HEK293 (cell line): Measurements from ENCODE around the gene KRTAP13-2.

ENCODE experiments used
- CTCF ChIA-PET: fragments of 350-600 bp; formaldehyde crosslinking; extraction: SDS; loops from one replicate; lab custom pipeline; 2021; ENCODE audit warnings: antibody characterized with exemption; lab: Yijun Ruan, JAX
- POLR2A ChIA-PET: fragments of 300-600 bp; formaldehyde crosslinking; extraction: SDS; loops from one replicate; lab custom pipeline; 2020; ENCODE audit warnings: antibody characterized with exemption, inconsistent platforms; lab: Yijun Ruan, JAX
- H3K27ac ChIP-seq: fragments of 200-500 bp; sonication (Bioruptor generic); 2 replicates; pipeline ENCODE4 v1.5.1; 2014; ENCODE audit warnings: low read depth, low read length, control low read depth, inconsistent platforms; ENCODE audit errors: extremely low read depth
- H3K36me3 ChIP-seq, 2 experiments: fragments of 200-500 bp in 1 of 2; sonication (Bioruptor generic) in 1 of 2; 1 replicate in 1 of 2; 2 replicates in 1 of 2; pipeline ENCODE4 v1.5.1; 2014 to 2017; ENCODE audit warnings: inconsistent platforms in 2 of 2, low read length in 2 of 2; ENCODE audit not compliant: control insufficient read depth in 2 of 2, insufficient read depth in 1 of 2
- H3K4me1 ChIP-seq: fragments of 200-500 bp; sonication (Bioruptor generic); 2 replicates; pipeline ENCODE4 v1.5.1; 2014; ENCODE audit warnings: mild to moderate bottlenecking, low read length, inconsistent platforms; ENCODE audit not compliant: control insufficient read depth, insufficient read depth
- H3K4me3 ChIP-seq: 2 replicates; pipeline ENCODE4 v1.5.1; 2011; ENCODE audit warnings: low read depth, mild to moderate bottlenecking, control low read depth, low read length, moderate library complexity
- H3K9me3 ChIP-seq: fragments of 200-500 bp; sonication (Bioruptor generic); 2 replicates; pipeline ENCODE4 v1.5.1; 2014; ENCODE audit warnings: low read depth, low read length, inconsistent platforms; ENCODE audit not compliant: control insufficient read depth, insufficient read depth
- ATF2 ChIP-seq: fragments of 450-650 bp; formaldehyde crosslinking; IDR thresholded peaks from 2 replicates; pipeline ENCODE4 v1.5.1; 2016; ENCODE audit warnings: missing biosample characterization, missing genetic modification characterization, low read depth
- IKZF3 ChIP-seq: fragments of 450-650 bp; IDR thresholded peaks from 2 replicates; pipeline ENCODE4 v1.5.0; 2018; ENCODE audit warnings: missing biosample characterization, mild to moderate bottlenecking, missing genetic modification characterization, moderate library complexity
- INSM2 ChIP-seq: fragments of 450-650 bp; formaldehyde crosslinking; IDR thresholded peaks from 2 replicates; pipeline ENCODE4 v1.5.1; 2016; ENCODE audit warnings: missing biosample characterization, missing genetic modification characterization
- KLF7 ChIP-seq: fragments of 450-650 bp; formaldehyde crosslinking; IDR thresholded peaks from 2 replicates; pipeline ENCODE4 v1.5.1; 2016; ENCODE audit warnings: missing biosample characterization, missing genetic modification characterization, borderline replicate concordance
- KLF8 ChIP-seq: fragments of 450-650 bp; formaldehyde crosslinking; IDR thresholded peaks from 2 replicates; pipeline ENCODE4 v1.5.1; 2016; ENCODE audit warnings: missing biosample characterization, missing genetic modification characterization
- PRDM1 ChIP-seq: fragments of 450-650 bp; formaldehyde crosslinking; IDR thresholded peaks from 2 replicates; pipeline ENCODE4; 2016; ENCODE audit warnings: missing biosample characterization, missing genetic modification characterization
- ZNF155 ChIP-seq: fragments of 450-650 bp; formaldehyde crosslinking; IDR thresholded peaks from 2 replicates; pipeline ENCODE4 v1.5.1; 2016; ENCODE audit warnings: missing biosample characterization, missing genetic modification characterization
- ZNF157 ChIP-seq: fragments of 450-650 bp; formaldehyde crosslinking; IDR thresholded peaks from 2 replicates; pipeline ENCODE4 v1.5.1; 2016; ENCODE audit warnings: missing biosample characterization, missing genetic modification characterization
- ZNF23 ChIP-seq: fragments of 450-650 bp; formaldehyde crosslinking; IDR thresholded peaks from 2 replicates; pipeline ENCODE4 v1.5.1; 2016; ENCODE audit warnings: missing biosample characterization, missing genetic modification characterization, borderline replicate concordance
- ZNF324 ChIP-seq: fragments of 450-650 bp; formaldehyde crosslinking; IDR thresholded peaks from 2 replicates; pipeline ENCODE4 v1.5.1; 2016; ENCODE audit warnings: missing biosample characterization, missing genetic modification characterization
- ZNF548 ChIP-seq: fragments of 450-650 bp; formaldehyde crosslinking; IDR thresholded peaks from 2 replicates; pipeline ENCODE4 v1.5.1; 2016; ENCODE audit warnings: missing biosample characterization, missing genetic modification characterization
- ZNF555 ChIP-seq: fragments of 450-650 bp; formaldehyde crosslinking; conservative IDR thresholded peaks from 2 replicates; pipeline ENCODE4 v1.5.1; 2017; ENCODE audit warnings: missing biosample characterization, mild to moderate bottlenecking, missing genetic modification characterization, inconsistent platforms
- ZNF747 ChIP-seq: fragments of 450-650 bp; formaldehyde crosslinking; IDR thresholded peaks from 2 replicates; pipeline ENCODE4 v1.5.1; 2016; ENCODE audit warnings: missing biosample characterization, missing genetic modification characterization
- ZNF76 ChIP-seq: fragments of 450-650 bp; formaldehyde crosslinking; IDR thresholded peaks from 2 replicates; pipeline ENCODE4; 2016; ENCODE audit warnings: low read depth, missing biosample characterization, missing genetic modification characterization, borderline replicate concordance
- ZNF791 ChIP-seq: fragments of 450-650 bp; formaldehyde crosslinking; IDR thresholded peaks from 2 replicates; pipeline ENCODE4 v1.5.1; 2016; ENCODE audit warnings: missing biosample characterization, missing genetic modification characterization
- TF ChIP-seq, protein P1 (sequence below): fragments of 450-650 bp; formaldehyde crosslinking; IDR thresholded peaks from 2 replicates; pipeline ENCODE4 v1.5.1; 2017; ENCODE audit warnings: missing biosample characterization, missing genetic modification characterization
- TF ChIP-seq, protein P2 (sequence below): fragments of 450-650 bp; IDR thresholded peaks from 2 replicates; pipeline ENCODE4 v1.5.1; 2018; ENCODE audit warnings: missing biosample characterization, missing genetic modification characterization
- TF ChIP-seq, protein P3 (sequence below): fragments of 450-650 bp; formaldehyde crosslinking; IDR thresholded peaks from 2 replicates; pipeline ENCODE4 v1.5.1; 2016; ENCODE audit warnings: missing biosample characterization, missing genetic modification characterization, borderline replicate concordance
- TF ChIP-seq, protein P4 (sequence below): fragments of 450-650 bp; formaldehyde crosslinking; IDR thresholded peaks from 2 replicates; pipeline ENCODE4; 2016; ENCODE audit warnings: missing biosample characterization, missing genetic modification characterization
- TF ChIP-seq, protein P5 (sequence below): fragments of 450-650 bp; formaldehyde crosslinking; optimal IDR thresholded peaks from 2 replicates; pipeline ENCODE3; 2016; ENCODE audit warnings: missing biosample characterization, mild to moderate bottlenecking, missing genetic modification characterization

Gene KRTAP13-2

GRCh38 chr21:30337772-30338171 lies 34.3 kb downstream of the KRTAP13-2 start:
- Histone ChIP-seq H3K27ac (no peak overlapping the region), H3K4me1 (no peaks in the 10 kb centered on the region), H3K9me3 (no peaks in the 10 kb centered on the region), H3K4me3 (no peak overlapping the region), H3K36me3 (no peaks in the 10 kb centered on the region)
- TF ChIP-seq KLF8 (tag by site-specific recombination) (no peak), ZNF324 (tag by site-specific recombination) (no peak), ZNF23 (tag by site-specific recombination) (no peak), ZNF747 (tag by site-specific recombination) (no peak), INSM2 (no peak), ZNF791 (tag by site-specific recombination) (no peak), ZNF76 (tag by site-specific recombination) (no peak), IKZF3 (tag by site-specific recombination) (no peak), ZNF157 (tag by site-specific recombination) (no peak)
- TF ChIP-seq, protein P1, sequence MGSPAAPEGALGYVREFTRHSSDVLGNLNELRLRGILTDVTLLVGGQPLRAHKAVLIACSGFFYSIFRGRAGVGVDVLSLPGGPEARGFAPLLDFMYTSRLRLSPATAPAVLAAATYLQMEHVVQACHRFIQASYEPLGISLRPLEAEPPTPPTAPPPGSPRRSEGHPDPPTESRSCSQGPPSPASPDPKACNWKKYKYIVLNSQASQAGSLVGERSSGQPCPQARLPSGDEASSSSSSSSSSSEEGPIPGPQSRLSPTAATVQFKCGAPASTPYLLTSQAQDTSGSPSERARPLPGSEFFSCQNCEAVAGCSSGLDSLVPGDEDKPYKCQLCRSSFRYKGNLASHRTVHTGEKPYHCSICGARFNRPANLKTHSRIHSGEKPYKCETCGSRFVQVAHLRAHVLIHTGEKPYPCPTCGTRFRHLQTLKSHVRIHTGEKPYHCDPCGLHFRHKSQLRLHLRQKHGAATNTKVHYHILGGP (tag by site-specific recombination), result no peak
- TF ChIP-seq, protein P2, sequence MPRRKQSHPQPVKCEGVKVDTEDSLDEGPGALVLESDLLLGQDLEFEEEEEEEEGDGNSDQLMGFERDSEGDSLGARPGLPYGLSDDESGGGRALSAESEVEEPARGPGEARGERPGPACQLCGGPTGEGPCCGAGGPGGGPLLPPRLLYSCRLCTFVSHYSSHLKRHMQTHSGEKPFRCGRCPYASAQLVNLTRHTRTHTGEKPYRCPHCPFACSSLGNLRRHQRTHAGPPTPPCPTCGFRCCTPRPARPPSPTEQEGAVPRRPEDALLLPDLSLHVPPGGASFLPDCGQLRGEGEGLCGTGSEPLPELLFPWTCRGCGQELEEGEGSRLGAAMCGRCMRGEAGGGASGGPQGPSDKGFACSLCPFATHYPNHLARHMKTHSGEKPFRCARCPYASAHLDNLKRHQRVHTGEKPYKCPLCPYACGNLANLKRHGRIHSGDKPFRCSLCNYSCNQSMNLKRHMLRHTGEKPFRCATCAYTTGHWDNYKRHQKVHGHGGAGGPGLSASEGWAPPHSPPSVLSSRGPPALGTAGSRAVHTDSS (tag by site-specific recombination), result no peak
- TF ChIP-seq, protein P3, sequence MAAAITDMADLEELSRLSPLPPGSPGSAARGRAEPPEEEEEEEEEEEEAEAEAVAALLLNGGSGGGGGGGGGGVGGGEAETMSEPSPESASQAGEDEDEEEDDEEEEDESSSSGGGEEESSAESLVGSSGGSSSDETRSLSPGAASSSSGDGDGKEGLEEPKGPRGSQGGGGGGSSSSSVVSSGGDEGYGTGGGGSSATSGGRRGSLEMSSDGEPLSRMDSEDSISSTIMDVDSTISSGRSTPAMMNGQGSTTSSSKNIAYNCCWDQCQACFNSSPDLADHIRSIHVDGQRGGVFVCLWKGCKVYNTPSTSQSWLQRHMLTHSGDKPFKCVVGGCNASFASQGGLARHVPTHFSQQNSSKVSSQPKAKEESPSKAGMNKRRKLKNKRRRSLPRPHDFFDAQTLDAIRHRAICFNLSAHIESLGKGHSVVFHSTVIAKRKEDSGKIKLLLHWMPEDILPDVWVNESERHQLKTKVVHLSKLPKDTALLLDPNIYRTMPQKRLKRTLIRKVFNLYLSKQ (tag by site-specific recombination), result no peak
- TF ChIP-seq, protein P4, sequence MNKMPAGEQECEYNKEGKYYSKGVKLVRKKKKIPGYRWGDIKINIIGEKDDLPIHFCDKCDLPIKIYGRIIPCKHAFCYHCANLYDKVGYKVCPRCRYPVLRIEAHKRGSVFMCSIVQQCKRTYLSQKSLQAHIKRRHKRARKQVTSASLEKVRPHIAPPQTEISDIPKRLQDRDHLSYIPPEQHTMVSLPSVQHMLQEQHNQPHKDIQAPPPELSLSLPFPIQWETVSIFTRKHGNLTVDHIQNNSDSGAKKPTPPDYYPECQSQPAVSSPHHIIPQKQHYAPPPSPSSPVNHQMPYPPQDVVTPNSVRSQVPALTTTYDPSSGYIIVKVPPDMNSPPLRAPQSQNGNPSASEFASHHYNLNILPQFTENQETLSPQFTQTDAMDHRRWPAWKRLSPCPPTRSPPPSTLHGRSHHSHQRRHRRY (tag by site-specific recombination), result no peak
- TF ChIP-seq, protein P5, sequence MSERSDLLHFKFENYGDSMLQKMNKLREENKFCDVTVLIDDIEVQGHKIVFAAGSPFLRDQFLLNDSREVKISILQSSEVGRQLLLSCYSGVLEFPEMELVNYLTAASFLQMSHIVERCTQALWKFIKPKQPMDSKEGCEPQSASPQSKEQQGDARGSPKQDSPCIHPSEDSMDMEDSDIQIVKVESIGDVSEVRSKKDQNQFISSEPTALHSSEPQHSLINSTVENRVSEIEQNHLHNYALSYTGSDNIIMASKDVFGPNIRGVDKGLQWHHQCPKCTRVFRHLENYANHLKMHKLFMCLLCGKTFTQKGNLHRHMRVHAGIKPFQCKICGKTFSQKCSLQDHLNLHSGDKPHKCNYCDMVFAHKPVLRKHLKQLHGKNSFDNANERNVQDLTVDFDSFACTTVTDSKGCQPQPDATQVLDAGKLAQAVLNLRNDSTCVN, result no peak
- POLR2A ChIA-PET, result no interaction called here
- CTCF ChIA-PET, result interaction anchor here (0.7 to 2.4 kb wide), 4 partner anchors 71 to 748 kb away, joined by 3 to 8 read pairs (median 6); no protein-coding TSS in a partner anchor

DNA sequence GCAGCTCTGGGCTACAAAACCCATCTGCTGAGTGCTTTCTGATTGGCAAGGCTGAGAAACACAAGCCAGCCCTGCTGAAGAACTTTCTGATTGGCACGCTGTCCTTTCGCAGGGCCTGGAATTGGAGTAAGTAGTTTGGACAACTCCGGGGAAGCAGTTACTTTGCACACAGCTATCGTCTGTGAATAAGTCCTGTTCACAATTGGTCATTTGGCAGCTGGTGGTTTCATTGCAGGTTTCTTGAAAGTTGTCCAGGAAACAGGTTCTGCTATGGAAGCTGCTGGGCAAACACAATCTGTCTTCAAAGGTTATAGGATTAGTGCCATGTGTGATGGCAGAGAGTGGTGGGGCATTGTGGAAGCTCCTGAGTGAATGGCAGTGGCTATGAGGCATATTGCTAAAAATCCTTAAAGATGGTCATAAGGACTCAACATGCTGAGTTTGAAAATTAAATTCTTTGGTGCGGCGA lies 34.8 kb downstream of the KRTAP13-2 start, which contains the start of gene KRTAP27-1:
TSS of gene KRTAP27-1 (minus strand) at position 419 of the 469 bp plus-strand sequence. CDS start at position 393, 26 bp downstream.
- no peak within 1 kb of the TSS for H3K27ac ChIP-seq
- POLR2A ChIA-PET, result no interaction called here
- H3K4me1 ChIP-seq, result no peaks in the 10 kb centered on the region
- CTCF ChIA-PET, result interaction anchor here (0.6 to 2.4 kb wide), 6 partner anchors 72 to 749 kb away, joined by 3 to 8 read pairs (median 4); no protein-coding TSS in a partner anchor
- H3K4me3 ChIP-seq, result no peak within 1 kb of the TSS
- no peaks in the 10 kb centered on the region for H3K9me3 ChIP-seq
- H3K36me3 ChIP-seq, result no peaks in the 10 kb centered on the region
- TF ChIP-seq KLF7 (tag by site-specific recombination) (no peak), ZNF555 (no peak), INSM2 (no peak), PRDM1 (tag by site-specific recombination) (no peak), ZNF155 (no peak), ATF2 (tag by site-specific recombination) (no peak), ZNF548 (tag by site-specific recombination) (no peak)
- TF ChIP-seq, protein P1 (tag by site-specific recombination), result no peak
